ENCODE data around the gene TOP3A.
"Not testable (repeated sequence)": the region's sequence is repeated elsewhere in the genome, so short reads cannot be mapped to it uniquely, and the experiment has no call there.

Gene TOP3A

GRCh38 chr17:18324140-18325050, 9.6 kb upstream of the TOP3A start:
- DNase-seq (ENCODE audit: low read depth, low spot score) = no peak

GRCh38 chr17:18323507-18324139, 8.8 kb upstream of the TOP3A start:
- no peak for DNase-seq (ENCODE audit: low read depth, low spot score)

GRCh38 chr17:18323007-18323406, 8.2 kb upstream of the TOP3A start:
- no peak for DNase-seq (ENCODE audit: low read depth, low spot score)

- no peak for DNase-seq (ENCODE audit: low read depth, low spot score)
Measured at GRCh38 chr17:18322522-18322921, 7.7 kb upstream of the TOP3A start.

GRCh38 chr17:18321309-18321708, 6.5 kb upstream of the TOP3A start:
- DNase-seq (ENCODE audit: low read depth, low spot score) = no peak

GRCh38 chr17:18320301-18320700, 5.5 kb upstream of the TOP3A start:
- no peak for DNase-seq (ENCODE audit: low read depth, low spot score)

- DNase-seq (ENCODE audit: low read depth, low spot score) = no peak
Measured at GRCh38 chr17:18319604-18320256, 4.9 kb upstream of the TOP3A start.

GRCh38 chr17:18318771-18319450, 4.1 kb upstream of the TOP3A start:
- DNase-seq (ENCODE audit: low read depth, low spot score) = no peak

- no peak for DNase-seq (ENCODE audit: low read depth, low spot score)
Measured at GRCh38 chr17:18318117-18318516, 3.3 kb upstream of the TOP3A start.

- no peak for DNase-seq (ENCODE audit: low read depth, low spot score)
Measured at GRCh38 chr17:18315961-18316360, 1.2 kb upstream of the TOP3A start.

GRCh38 chr17:18315562-18315922, 748 bp upstream of the TOP3A start:
- DNase-seq (ENCODE audit: low read depth, low spot score) = no peak

- DNase-seq (ENCODE audit: low read depth, low spot score) = no peak
Measured at GRCh38 chr17:18314059-18314730, 599 bp downstream of the TOP3A start.

- no peak for DNase-seq (ENCODE audit: low read depth, low spot score)
Measured at GRCh38 chr17:18309202-18309601, 5.6 kb downstream of the TOP3A start.

GRCh38 chr17:18303206-18303605, 11.6 kb downstream of the TOP3A start:
- not testable (repeated sequence) for DNase-seq (ENCODE audit: low read depth, low spot score)

GRCh38 chr17:18300725-18301480, 13.9 kb downstream of the TOP3A start:
- DNase-seq (ENCODE audit: low read depth, low spot score) = no peak

- not testable (repeated sequence) for DNase-seq (ENCODE audit: low read depth, low spot score)
Measured at GRCh38 chr17:18298061-18298460, 16.7 kb downstream of the TOP3A start.

- DNase-seq (ENCODE audit: low read depth, low spot score) = no peak
Measured at GRCh38 chr17:18291718-18292540, 22.9 kb downstream of the TOP3A start.

GRCh38 chr17:18285296-18285695, 29.5 kb downstream of the TOP3A start:
- DNase-seq (ENCODE audit: low read depth, low spot score) = no peak

GRCh38 chr17:18281788-18282187, 33.0 kb downstream of the TOP3A start:
- DNase-seq (ENCODE audit: low read depth, low spot score) = no peak
